Measurements from ENCODE around the gene CKS2. TPM values are rescaled to one million over a fixed set of nuclear protein-coding genes. Genes with fewer than 3 reads are reported as not detected.

CKS2 gene
- 14.4 and 126 TPM in 2 replicates for total RNA-seq

GRCh38 chr9:89310475-89311345 lies at the start of gene CKS2:
TSS of gene CKS2 (plus strand) at chr9:89311195. CDS start at chr9:89311293, 98 bp downstream.

GRCh38 chr9:89318123-89319014 lies 7.4 kb downstream of the CKS2 start, which contains the start of gene SECISBP2:
TSS of gene SECISBP2 (plus strand) at chr9:89318500. CDS start at chr9:89318577, 77 bp downstream.

Small RNA genes lying within 50 kb of the gene (small RNA-seq; reads per million reads assigned to genes)
- not detected for gene MIR3153 (ENCODE audit: low replicate concordance)

Other genes starting within 250 kb of the CKS2 start
- gene SHC3, start 132.4 kb upstream of the CKS2 start, total RNA-seq = 2.4 and 15.3 TPM in 2 replicates
- gene SECISBP2, start 7.3 kb downstream of the CKS2 start, total RNA-seq = 37.2 and 40.3 TPM in 2 replicates
- under 0.01 TPM in 1 of 2 replicates, not detected in the other for gene SEMA4D, start 186.9 kb downstream of the CKS2 start, total RNA-seq